ENCODE data around the gene CCDC167. TPM values are rescaled to one million over a fixed set of nuclear protein-coding genes. Genes with fewer than 3 reads are reported as not detected.

The CCDC167 gene
- total RNA-seq, 1 donor from 2014 or later, result 24.8 TPM

- Mint-ChIP-seq H3K27me3 (ENCODE audit: low read depth) (no peaks in the 10 kb centered on the region), H3K36me3 (peaks cover 4% of the 10 kb centered on the region), H3K9me3 (no peaks in the 10 kb centered on the region), H3K4me1 (no peaks in the 10 kb centered on the region), H3K4me3 (no peak overlapping the region), H3K27ac (no peak overlapping the region)
- no peak for DNase-seq (ENCODE audit: low spot score in 2 of 2, unreplicated experiment in 2 of 2)
- no peak for TF ChIP-seq CTCF (IDR thresholded peaks at IDR 0.05; ENCODE audit: unreplicated experiment)
Measured at GRCh38 chr6:37483252-37483901, 16.3 kb downstream of the CCDC167 start.

- no peak for DNase-seq (ENCODE audit: low spot score in 2 of 2, unreplicated experiment in 2 of 2)
- Mint-ChIP-seq H3K4me1 (no peaks in the 10 kb centered on the region), H3K27me3 (ENCODE audit: low read depth) (no peaks in the 10 kb centered on the region), H3K4me3 (no peak overlapping the region), H3K36me3 (peaks cover 4% of the 10 kb centered on the region), H3K27ac (no peak overlapping the region), H3K9me3 (no peaks in the 10 kb centered on the region)
- TF ChIP-seq CTCF (IDR thresholded peaks at IDR 0.05; ENCODE audit: unreplicated experiment), result no peak
Measured at GRCh38 chr6:37482606-37483251, 17.0 kb downstream of the CCDC167 start.

- Mint-ChIP-seq H3K4me3 (no peak overlapping the region), H3K36me3 (peaks cover 6% of the 10 kb centered on the region), H3K27me3 (ENCODE audit: low read depth) (no peaks in the 10 kb centered on the region), H3K27ac (no peak overlapping the region), H3K4me1 (no peaks in the 10 kb centered on the region), H3K9me3 (no peaks in the 10 kb centered on the region)
- DNase-seq (ENCODE audit: low spot score in 2 of 2, unreplicated experiment in 2 of 2), result no peak
- no peak for TF ChIP-seq CTCF (IDR thresholded peaks at IDR 0.05; ENCODE audit: unreplicated experiment)
Measured at GRCh38 chr6:37481711-37482605, 17.7 kb downstream of the CCDC167 start.

- H3K4me3 Mint-ChIP-seq, result no peak overlapping the region
- H3K4me1 Mint-ChIP-seq, result no peaks in the 10 kb centered on the region
- TF ChIP-seq CTCF (IDR thresholded peaks at IDR 0.05; ENCODE audit: unreplicated experiment), result no peak
- no peaks in the 10 kb centered on the region for H3K9me3 Mint-ChIP-seq
- H3K27ac Mint-ChIP-seq, result no peak overlapping the region
- no peak for DNase-seq (ENCODE audit: low spot score in 2 of 2, unreplicated experiment in 2 of 2)
- H3K36me3 Mint-ChIP-seq, result peaks cover 8% of the 10 kb centered on the region
- no peaks in the 10 kb centered on the region for H3K27me3 Mint-ChIP-seq (ENCODE audit: low read depth)
Measured at GRCh38 chr6:37480951-37481534, 18.6 kb downstream of the CCDC167 start.

GRCh38 chr6:37480118-37480736 lies 19.5 kb downstream of the CCDC167 start:
- no peak for DNase-seq (ENCODE audit: low spot score in 2 of 2, unreplicated experiment in 2 of 2)
- no peaks in the 10 kb centered on the region for H3K9me3 Mint-ChIP-seq
- H3K36me3 Mint-ChIP-seq, result peaks cover 11% of the 10 kb centered on the region
- no peak overlapping the region for H3K27ac Mint-ChIP-seq
- no peaks in the 10 kb centered on the region for H3K4me1 Mint-ChIP-seq
- TF ChIP-seq CTCF (IDR thresholded peaks at IDR 0.05; ENCODE audit: unreplicated experiment), result no peak
- no peak overlapping the region for H3K4me3 Mint-ChIP-seq
- H3K27me3 Mint-ChIP-seq (ENCODE audit: low read depth), result no peaks in the 10 kb centered on the region
